Loucy (cell line): ENCODE measurements around the gene LRRC4C.

ENCODE experiments used
- H2AFZ ChIP-seq: fragments of 200-600 bp; sonication (generic); 2 replicates; pipeline ENCODE4 v1.6.0; 2016; ENCODE audit warnings: antibody characterized with exemption, mild to moderate bottlenecking, low read length, moderate library complexity
- H3F3A ChIP-seq: fragments of 200-600 bp; 2 replicates; pipeline ENCODE4 v1.6.0; 2016; ENCODE audit warnings: antibody characterized with exemption, low read depth, mild to moderate bottlenecking
- H3K27me3 ChIP-seq: fragments of 200-600 bp; sonication (generic); 2 replicates; pipeline ENCODE4 v1.6.1; 2014; ENCODE audit warnings: low read length, mild to moderate bottlenecking; ENCODE audit not compliant: insufficient read depth, poor library complexity, severe bottlenecking
- H3K36me3 ChIP-seq: fragments of 200-600 bp; sonication (generic); 2 replicates; pipeline ENCODE4 v1.6.1; 2016; ENCODE audit warnings: low read length; ENCODE audit not compliant: insufficient read depth
- H3K4me1 ChIP-seq: fragments of 200-600 bp; sonication (generic); 2 replicates; pipeline ENCODE4 v1.5.1; 2014; ENCODE audit warnings: low read length, mild to moderate bottlenecking; ENCODE audit not compliant: insufficient read depth, poor library complexity, severe bottlenecking
- H3K4me2 ChIP-seq: fragments of 200-600 bp; sonication (generic); 2 replicates; pipeline ENCODE4 v1.6.0; 2014; ENCODE audit warnings: antibody characterized with exemption, low read length, low read depth, mild to moderate bottlenecking; ENCODE audit not compliant: poor library complexity, severe bottlenecking
- H3K4me3 ChIP-seq: fragments of 200-600 bp; sonication (generic); 2 replicates; pipeline ENCODE4 v1.5.1; 2014; ENCODE audit warnings: low read length, mild to moderate bottlenecking, mixed read lengths; ENCODE audit not compliant: poor library complexity, severe bottlenecking
- H3K79me2 ChIP-seq: fragments of 200-600 bp; sonication (generic); 2 replicates; pipeline ENCODE4 v1.6.1; 2014; ENCODE audit warnings: low read length; ENCODE audit not compliant: insufficient read depth
- H3K9ac ChIP-seq: fragments of 200-600 bp; sonication (generic); 2 replicates; pipeline ENCODE4 v1.6.0; 2014; ENCODE audit warnings: mild to moderate bottlenecking, low read depth, low read length, moderate library complexity; ENCODE audit not compliant: poor library complexity, severe bottlenecking
- H3K9me2 ChIP-seq: fragments of 200-600 bp; sonication (generic); replicated peaks from 2 replicates; pipeline ENCODE4 v1.6.1; 2016; ENCODE audit warnings: low read depth, low read length, mixed read lengths
- H3K9me3 ChIP-seq: fragments of 200-600 bp; sonication (generic); 2 replicates; pipeline ENCODE4 v1.6.1; 2014; ENCODE audit warnings: mild to moderate bottlenecking, antibody characterized with exemption, low read length, low read depth; ENCODE audit not compliant: insufficient read depth
- H4K20me1 ChIP-seq: fragments of 200-600 bp; sonication (generic); 2 replicates; pipeline ENCODE4 v1.6.0; 2014; ENCODE audit warnings: antibody characterized with exemption, low read length, mild to moderate bottlenecking; ENCODE audit not compliant: insufficient read depth, poor library complexity, severe bottlenecking
- CTCF ChIP-seq: fragments of 200-600 bp; sonication (generic); conservative IDR thresholded peaks from 2 replicates; pipeline ENCODE4 v1.5.1; 2014; ENCODE audit warnings: mild to moderate bottlenecking, antibody characterized with exemption, low read length
- EZH2phosphoT487 ChIP-seq: fragments of 200-600 bp; IDR thresholded peaks from 2 replicates; pipeline ENCODE4 v1.6.1; 2018; ENCODE audit warnings: antibody characterized with exemption, mild to moderate bottlenecking, moderate library complexity, borderline replicate concordance

Gene LRRC4C

GRCh38 chr11:40269865-40270264, 1189.6 kb downstream of the LRRC4C start:
- no peaks in the 10 kb centered on the region for H3F3A ChIP-seq
- H3K27me3 ChIP-seq, result no peaks in the 10 kb centered on the region
- H3K79me2 ChIP-seq, result no peaks in the 10 kb centered on the region
- H4K20me1 ChIP-seq, result no peaks in the 10 kb centered on the region
- H3K9me2 ChIP-seq, result no peaks in the 10 kb centered on the region
- no peaks in the 10 kb centered on the region for H3K4me1 ChIP-seq
- H3K36me3 ChIP-seq, result no peaks in the 10 kb centered on the region
- no peak overlapping the region for H2AFZ ChIP-seq
- H3K9me3 ChIP-seq, result no peaks in the 10 kb centered on the region
- H3K9ac ChIP-seq, result no peak overlapping the region
- H3K4me2 ChIP-seq, result no peak overlapping the region
- TF ChIP-seq CTCF (no peak), EZH2phosphoT487 (no peak)
- H3K4me3 ChIP-seq, result no peak overlapping the region

- H3K9me2 ChIP-seq, result no peaks in the 10 kb centered on the region; the same call in 1 of the 2 replicates
- H3K9me3 ChIP-seq, result no peaks in the 10 kb centered on the region
- no peaks in the 10 kb centered on the region for H3K36me3 ChIP-seq
- no peak overlapping the region for H3K4me2 ChIP-seq
- no peak for TF ChIP-seq CTCF
- TF ChIP-seq EZH2phosphoT487, result no peak
- H3K9ac ChIP-seq, result no peak overlapping the region
- no peaks in the 10 kb centered on the region for H3K27me3 ChIP-seq
- H2AFZ ChIP-seq, result no peak overlapping the region
- H3K4me1 ChIP-seq, result no peaks in the 10 kb centered on the region
- no peaks in the 10 kb centered on the region for H4K20me1 ChIP-seq
- no peaks in the 10 kb centered on the region for H3F3A ChIP-seq
- no peak overlapping the region for H3K4me3 ChIP-seq
- H3K79me2 ChIP-seq, result no peaks in the 10 kb centered on the region
Measured at GRCh38 chr11:40268551-40268950, 1190.9 kb downstream of the LRRC4C start.

GRCh38 chr11:40255457-40255856, 1204.0 kb downstream of the LRRC4C start:
- Histone ChIP-seq H3K4me1 (no peaks in the 10 kb centered on the region), H3K4me2 (no peak overlapping the region), H3K27me3 (no peaks in the 10 kb centered on the region), H2AFZ (no peak overlapping the region), H3K36me3 (no peaks in the 10 kb centered on the region), H3K9me2 (no peaks in the 10 kb centered on the region), H3F3A (no peaks in the 10 kb centered on the region), H3K79me2 (no peaks in the 10 kb centered on the region), H3K4me3 (no peak overlapping the region), H4K20me1 (no peaks in the 10 kb centered on the region), H3K9ac (no peak overlapping the region), H3K9me3 (no peaks in the 10 kb centered on the region)
- no peak for TF ChIP-seq CTCF
- TF ChIP-seq EZH2phosphoT487, result no peak
